HUES64 (cell line): ENCODE data around the gene GFRA4. TPM values are rescaled to one million over a fixed set of nuclear protein-coding genes. Genes with fewer than 3 reads are reported as not detected.

Experiments
- H3K27ac ChIP-seq: 2 replicates; pipeline ENCODE4 v1.7.0; 2013; ENCODE audit warnings: low read depth, low read length, inconsistent platforms
- H3K27me3 ChIP-seq: 2 replicates; pipeline ENCODE4 v1.6.1; 2013; ENCODE audit warnings: mild to moderate bottlenecking, low read length; ENCODE audit not compliant: insufficient read depth
- H3K36me3 ChIP-seq: 2 replicates; pipeline ENCODE4 v1.6.1; 2013; ENCODE audit warnings: mild to moderate bottlenecking, low read length; ENCODE audit not compliant: insufficient read depth
- H3K4me1 ChIP-seq: 2 replicates; pipeline ENCODE4 v1.6.1; 2013; ENCODE audit warnings: mild to moderate bottlenecking, low read length, moderate library complexity; ENCODE audit not compliant: insufficient read depth
- H3K4me3 ChIP-seq: 2 replicates; pipeline ENCODE4 v1.5.1; 2013; ENCODE audit warnings: mild to moderate bottlenecking, low read length, moderate library complexity
- H3K9ac ChIP-seq: 2 replicates; pipeline ENCODE4 v1.6.1; 2013; ENCODE audit warnings: mild to moderate bottlenecking, low read depth, low read length
- H3K9me3 ChIP-seq: 2 replicates; pipeline ENCODE4 v1.6.1; 2013; ENCODE audit warnings: low read depth, low read length; ENCODE audit not compliant: insufficient read depth
- WGBS: fragments of 150-250, 120-280 bp; methylation state at CpG from one replicate; pipeline ENCODE4 v1.1.7; 2013; ENCODE audit warnings: missing lambda C conversion rate; 5-methylcytosine and 5-hydroxymethylcytosine counted together
- polyA plus RNA-seq, 2 experiments: library from polyadenylated mRNA; stranded (reverse); fragments of 50-300 nt; gene quantifications; one replicate each; pipeline ENCODE4 v1.2.3, GENCODE V29; 2013

Gene GFRA4, protein sequence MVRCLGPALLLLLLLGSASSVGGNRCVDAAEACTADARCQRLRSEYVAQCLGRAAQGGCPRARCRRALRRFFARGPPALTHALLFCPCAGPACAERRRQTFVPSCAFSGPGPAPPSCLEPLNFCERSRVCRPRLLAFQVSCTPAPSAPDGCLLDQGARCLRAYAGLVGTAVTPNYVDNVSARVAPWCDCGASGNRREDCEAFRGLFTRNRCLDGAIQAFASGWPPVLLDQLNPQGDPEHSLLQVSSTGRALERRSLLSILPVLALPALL
- not detected for polyA plus RNA-seq (2013, experiment 1 of 2)
- not detected for polyA plus RNA-seq (2013, experiment 2 of 2)

DNA sequence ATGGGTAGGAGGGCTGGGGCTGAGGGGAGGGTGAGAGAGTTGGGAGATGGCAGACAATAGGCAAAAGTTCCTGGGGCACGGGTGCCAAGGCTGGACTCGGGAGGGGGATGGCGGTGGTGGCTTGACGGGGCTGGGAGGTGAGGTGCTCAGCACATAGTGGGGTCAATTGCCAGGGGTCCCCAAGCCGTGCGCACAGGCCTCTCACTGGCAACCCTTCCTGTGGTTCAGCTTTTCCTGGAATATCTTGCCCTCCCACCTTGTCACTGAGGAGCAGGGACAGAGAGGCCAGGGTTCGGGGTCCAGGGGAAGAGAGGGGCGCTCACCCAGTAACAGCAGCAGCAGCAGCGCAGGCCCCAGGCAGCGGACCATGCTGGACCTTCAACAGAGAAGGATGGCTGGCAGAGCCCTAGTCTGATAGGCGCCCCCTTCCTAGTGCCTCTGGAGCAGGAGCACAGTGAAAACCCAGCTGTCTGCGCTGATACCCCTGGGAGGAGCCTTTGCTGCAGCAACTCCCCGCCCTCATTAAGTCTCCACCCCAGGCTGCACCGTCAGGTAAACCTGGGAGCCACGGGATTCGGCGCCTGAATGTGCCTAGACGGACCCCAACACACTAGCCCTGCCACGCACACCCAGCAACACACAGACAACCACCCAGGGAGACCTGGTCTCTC, at the start of gene GFRA4:
TSS of gene GFRA4 (minus strand) at position 369 of the 671 bp plus-strand sequence. CDS start at position 369, 0 bp downstream.
- 70% methylated on average over 19 of the region's 19 CpGs for WGBS
- H3K9ac ChIP-seq: no peak within 1 kb of the TSS

DNA sequence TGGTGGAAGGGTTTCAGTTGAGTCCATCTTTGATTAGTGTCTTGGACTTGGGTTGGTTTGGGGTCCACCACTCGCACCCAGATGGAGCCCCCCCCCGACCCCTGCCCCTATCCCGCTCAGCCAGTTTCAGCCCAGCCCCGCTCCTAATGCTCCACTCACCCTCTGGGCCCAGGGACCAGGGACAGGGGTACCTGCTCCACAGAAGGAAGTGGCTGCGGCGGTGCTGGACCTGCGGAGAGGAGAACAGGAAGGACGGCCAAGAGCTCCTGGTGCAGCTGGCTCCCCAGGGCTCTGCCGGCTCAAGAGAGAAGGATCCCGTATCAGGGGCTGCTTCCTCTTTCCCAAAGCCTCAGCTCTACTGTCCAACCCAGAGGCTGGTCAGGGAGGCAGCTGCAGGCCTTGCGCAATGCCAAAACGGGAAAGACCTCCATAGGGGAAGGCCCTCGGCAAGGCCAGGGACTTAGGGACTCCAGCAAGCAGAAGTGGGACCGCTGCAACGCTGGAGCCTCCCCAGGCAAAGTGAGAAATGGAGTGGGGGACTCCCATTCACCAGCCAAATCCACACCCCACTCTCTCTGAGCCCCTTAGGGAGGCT, 49.2 kb upstream of the GFRA4 start, which contains the start of gene SIGLEC1:
TSS of gene SIGLEC1 (minus strand) at position 322 of the 595 bp plus-strand sequence. CDS start 5,472 bp downstream, outside the sequence.
- WGBS: 93% methylated on average over 15 of the region's 15 CpGs
- no peaks in the 10 kb centered on the region for H3K36me3 ChIP-seq
- H3K27ac ChIP-seq: no peak within 1 kb of the TSS
- H3K9ac ChIP-seq: no peak within 1 kb of the TSS
- H3K9me3 ChIP-seq: no peaks in the 10 kb centered on the region
- no peaks in the 10 kb centered on the region for H3K4me1 ChIP-seq
- H3K27me3 ChIP-seq: no peaks in the 10 kb centered on the region
- no peak within 1 kb of the TSS for H3K4me3 ChIP-seq

More for the DNA sequence above, at the start of gene GFRA4:
- Histone ChIP-seq H3K4me1 (no peaks in the 10 kb centered on the region), H3K27ac (no peak within 1 kb of the TSS), H3K27me3 (peaks cover 46% of the 10 kb centered on the region), H3K9me3 (no peaks in the 10 kb centered on the region), H3K4me3 (no peak within 1 kb of the TSS), H3K36me3 (no peaks in the 10 kb centered on the region)

DNA sequence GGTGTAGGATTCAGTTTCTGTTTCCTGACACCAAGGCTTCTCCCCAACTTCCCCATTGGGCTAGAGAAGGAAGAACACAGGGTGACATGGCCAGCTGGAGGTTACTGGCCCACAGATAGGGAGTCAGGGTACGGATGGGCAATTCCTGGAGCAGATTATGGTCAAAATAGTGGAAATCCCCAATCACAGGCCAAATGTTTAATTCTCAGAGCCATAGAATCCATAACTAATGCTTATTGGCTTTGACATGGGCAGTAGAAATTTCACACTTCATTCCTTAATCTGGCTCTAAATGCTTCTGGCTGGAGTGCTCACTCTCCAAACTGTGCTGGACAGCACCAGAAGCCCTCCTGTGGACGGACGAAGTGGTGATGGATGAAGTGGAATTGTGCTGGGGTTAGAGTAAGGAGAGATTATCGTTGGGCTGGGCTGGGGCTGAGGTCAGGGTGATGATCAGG, 48.3 kb upstream of the GFRA4 start:
- no peaks in the 10 kb centered on the region for H3K9me3 ChIP-seq
- H3K27ac ChIP-seq: no peak overlapping the region
- no peaks in the 10 kb centered on the region for H3K36me3 ChIP-seq
- no peaks in the 10 kb centered on the region for H3K27me3 ChIP-seq
- no peak overlapping the region for H3K4me3 ChIP-seq
- H3K4me1 ChIP-seq: no peaks in the 10 kb centered on the region
- WGBS: 90% methylated on average over 4 of the region's 4 CpGs
- H3K9ac ChIP-seq: no peak overlapping the region

DNA sequence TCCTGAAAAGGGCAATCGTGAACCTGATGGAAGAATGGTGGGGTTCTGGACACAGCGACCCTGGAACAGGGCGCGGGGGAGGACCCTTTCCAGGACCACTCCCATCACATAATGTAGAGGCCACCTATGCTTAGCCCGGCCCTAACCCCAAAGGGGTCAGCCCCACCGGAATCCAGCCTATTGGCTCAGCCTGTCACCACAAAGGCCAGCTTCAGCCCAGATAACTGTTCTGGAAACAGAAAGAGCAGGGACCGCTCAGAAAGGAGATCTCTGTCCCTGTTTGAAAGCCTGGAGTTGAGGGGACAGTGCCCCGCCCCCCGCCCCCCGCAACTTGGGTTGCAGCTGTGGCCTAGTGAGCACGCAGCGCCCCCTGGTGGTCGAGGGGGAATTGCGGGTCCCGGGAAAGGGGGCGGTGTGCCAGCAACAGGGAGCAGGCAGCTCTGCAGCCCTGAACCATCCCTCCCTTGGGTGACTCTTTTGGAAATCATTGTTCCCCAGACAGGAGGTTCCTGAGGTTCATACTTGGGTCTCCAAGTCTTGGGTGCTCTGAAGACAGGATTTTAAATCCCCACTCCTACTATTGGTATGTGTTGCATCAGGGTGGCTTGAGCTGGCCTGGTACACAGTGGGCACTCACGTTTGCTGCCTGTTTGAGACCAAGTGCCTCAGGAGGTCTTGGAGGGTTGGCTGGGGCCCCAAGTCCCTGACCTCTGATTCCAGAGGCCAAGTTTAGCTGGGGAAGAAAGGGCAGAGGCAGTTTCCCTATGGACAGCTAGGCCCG, 47.7 kb upstream of the GFRA4 start:
- H3K9me3 ChIP-seq: no peaks in the 10 kb centered on the region
- no peak overlapping the region for H3K27ac ChIP-seq
- WGBS: 40% methylated on average over 18 of the region's 18 CpGs
- no peaks in the 10 kb centered on the region for H3K4me1 ChIP-seq
- no peak overlapping the region for H3K9ac ChIP-seq
- no peaks in the 10 kb centered on the region for H3K36me3 ChIP-seq
- no peaks in the 10 kb centered on the region for H3K27me3 ChIP-seq
- no peak overlapping the region for H3K4me3 ChIP-seq

DNA sequence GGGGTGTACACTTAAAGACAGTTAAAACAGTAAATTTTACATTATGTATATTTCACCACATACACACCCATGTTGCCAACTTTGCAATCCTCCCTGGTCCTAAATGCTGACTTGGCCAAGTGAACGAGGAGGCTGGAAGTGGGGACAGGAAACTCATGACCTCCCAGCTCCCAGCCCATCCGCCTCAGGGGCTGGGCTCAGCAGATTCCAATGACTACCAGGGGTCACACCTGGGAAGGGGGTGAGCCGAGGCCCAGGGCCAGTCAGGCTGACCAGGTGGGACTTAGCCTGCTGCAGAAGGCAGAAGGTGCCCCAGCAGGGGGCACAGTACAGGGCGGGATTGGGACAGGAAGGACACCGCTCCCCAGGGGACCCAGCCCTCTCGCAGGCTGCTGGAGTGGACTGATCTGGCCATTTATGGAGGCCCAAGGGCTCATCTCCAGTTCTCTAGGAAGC, 46.8 kb upstream of the GFRA4 start:
- Histone ChIP-seq H3K27ac (no peak overlapping the region), H3K9ac (no peak overlapping the region), H3K36me3 (no peaks in the 10 kb centered on the region), H3K9me3 (no peaks in the 10 kb centered on the region), H3K4me1 (no peaks in the 10 kb centered on the region), H3K4me3 (no peak overlapping the region), H3K27me3 (no peaks in the 10 kb centered on the region)
- 87% methylated on average over 6 of the region's 6 CpGs for WGBS

DNA sequence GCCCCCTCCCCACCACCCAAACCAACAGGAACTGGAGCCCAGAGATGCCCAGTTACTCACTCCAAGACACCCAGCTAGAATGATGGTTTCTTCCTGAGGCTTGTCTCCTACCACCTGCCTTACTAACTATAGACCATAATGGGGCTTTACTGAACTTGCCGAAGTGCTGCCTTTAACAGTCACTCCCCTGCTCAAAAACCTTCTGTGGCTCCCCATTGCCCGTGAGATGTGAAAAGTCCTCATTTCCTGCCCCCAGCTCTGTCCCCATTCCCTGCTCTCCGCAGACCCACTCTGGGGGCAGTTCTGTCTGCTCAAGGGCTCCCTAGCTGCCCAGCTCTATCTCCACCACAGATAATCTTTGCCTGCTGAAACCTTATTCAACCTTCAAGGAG, 44.3 kb upstream of the GFRA4 start:
- Histone ChIP-seq H3K36me3 (no peaks in the 10 kb centered on the region), H3K27me3 (no peaks in the 10 kb centered on the region), H3K9ac (no peak overlapping the region), H3K27ac (no peak overlapping the region), H3K9me3 (no peaks in the 10 kb centered on the region), H3K4me1 (no peaks in the 10 kb centered on the region), H3K4me3 (no peak overlapping the region)
- WGBS: 88% methylated on average over 3 of the region's 3 CpGs

DNA sequence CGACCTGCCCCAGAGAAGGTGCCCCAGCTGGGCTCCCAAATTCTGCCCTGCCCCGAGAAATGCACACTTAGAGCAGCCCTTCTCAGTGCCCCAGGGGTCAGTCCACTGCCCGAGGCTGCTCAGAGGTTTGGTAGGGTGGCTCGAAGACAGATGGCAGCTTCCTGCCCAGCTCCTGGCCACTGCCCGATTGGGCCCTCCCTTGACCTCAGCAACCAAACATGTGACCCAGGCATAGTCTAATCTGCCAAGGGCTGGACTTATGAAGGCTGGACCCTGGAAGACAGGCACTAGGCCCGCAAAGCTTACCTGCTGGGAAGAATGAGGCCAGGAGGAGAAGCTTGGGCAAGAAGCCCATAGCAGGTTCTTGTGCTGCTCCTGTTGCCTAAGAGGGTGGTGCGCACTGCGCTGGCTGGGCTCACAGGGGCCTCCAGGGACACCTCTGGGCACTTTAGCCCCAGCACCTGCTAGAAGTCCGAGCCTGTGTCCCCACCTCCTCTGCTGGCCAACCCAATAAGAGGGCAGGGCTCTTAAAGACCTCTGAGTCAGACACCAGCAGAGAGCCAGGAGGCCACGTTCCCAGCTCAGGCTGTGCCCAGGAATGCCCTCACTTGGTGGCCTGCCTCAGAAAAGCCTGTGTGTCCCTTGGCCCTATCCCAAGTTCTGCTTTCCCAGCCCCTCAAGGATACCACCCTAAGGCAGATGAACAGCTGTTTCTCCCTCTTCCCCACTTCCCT, 43.7 kb upstream of the GFRA4 start:
- Histone ChIP-seq H3K4me1 (no peaks in the 10 kb centered on the region), H3K36me3 (no peaks in the 10 kb centered on the region), H3K9me3 (no peaks in the 10 kb centered on the region), H3K27me3 (no peaks in the 10 kb centered on the region), H3K9ac (no peak overlapping the region; the same call in 1 of the 2 replicates), H3K4me3 (no peak overlapping the region), H3K27ac (no peak overlapping the region)
- 83% methylated on average over 10 of the region's 10 CpGs for WGBS

DNA sequence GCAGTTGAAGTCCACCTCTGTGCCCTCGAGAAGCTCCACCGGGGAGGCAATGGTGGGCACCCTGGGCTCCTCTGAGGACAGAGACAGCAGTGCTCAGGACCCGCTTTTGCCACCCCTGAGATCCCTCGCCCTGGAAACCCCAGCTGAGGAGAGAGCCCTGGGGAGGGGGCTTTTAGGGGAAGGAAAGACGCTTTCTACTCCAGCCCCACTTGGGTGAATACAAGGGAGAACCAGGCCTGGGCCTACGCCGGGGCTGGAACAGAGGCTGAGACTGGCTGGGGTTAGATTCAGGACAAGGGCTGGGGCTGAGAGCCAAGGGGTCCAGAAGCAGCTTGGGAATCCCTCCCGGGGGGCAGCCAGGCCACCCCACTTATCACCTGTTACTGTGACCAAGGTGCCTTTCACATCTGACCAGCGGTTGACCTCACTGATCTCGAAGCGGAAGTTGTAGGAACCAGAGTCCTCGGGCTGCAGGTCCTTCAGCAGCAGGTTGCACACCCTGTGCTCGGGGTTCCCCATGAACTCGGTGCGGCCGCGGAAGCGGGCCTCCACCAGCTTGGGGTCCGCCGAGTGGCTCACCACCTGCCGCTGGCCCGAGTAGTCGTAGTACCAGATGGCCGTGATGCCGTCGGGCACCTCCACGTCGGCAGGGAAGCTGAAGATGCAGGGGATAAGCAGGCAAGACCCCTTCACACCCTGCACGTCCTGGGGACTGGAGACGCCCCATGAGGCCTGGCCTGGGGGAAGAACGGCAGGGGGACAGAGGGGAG, 43.0 kb upstream of the GFRA4 start:
- no peak overlapping the region for H3K27ac ChIP-seq
- 94% methylated on average over 31 of the region's 31 CpGs for WGBS
- H3K4me3 ChIP-seq: no peak overlapping the region
- H3K4me1 ChIP-seq: no peaks in the 10 kb centered on the region
- no peaks in the 10 kb centered on the region for H3K27me3 ChIP-seq
- H3K9me3 ChIP-seq: no peaks in the 10 kb centered on the region
- no peak overlapping the region for H3K9ac ChIP-seq
- no peaks in the 10 kb centered on the region for H3K36me3 ChIP-seq

DNA sequence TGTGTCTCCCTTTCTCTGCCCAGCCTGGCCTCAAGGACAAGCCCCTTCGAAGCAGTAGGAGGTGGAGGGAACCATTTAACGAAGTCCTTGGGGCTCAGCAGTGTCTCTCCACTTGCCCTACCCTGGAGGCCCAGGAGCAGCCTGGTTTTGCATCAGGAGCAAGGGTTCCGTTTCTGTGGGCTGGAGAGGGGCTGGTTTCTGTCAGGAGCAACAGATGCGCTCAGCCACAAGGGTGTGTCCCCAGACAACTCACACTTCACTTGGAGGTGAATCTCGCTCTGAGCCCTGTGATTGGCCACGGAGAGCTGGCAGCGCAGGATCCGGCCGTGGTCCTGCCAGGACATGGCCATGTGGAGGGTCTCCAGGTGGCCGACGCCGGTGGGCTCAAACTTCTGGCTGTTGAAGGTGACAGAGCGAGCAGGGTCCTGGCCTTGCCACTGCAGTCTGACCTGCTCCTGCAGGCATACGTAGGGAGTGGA, 42.3 kb upstream of the GFRA4 start:
- 80% methylated on average over 14 of the region's 14 CpGs for WGBS
- no peaks in the 10 kb centered on the region for H3K9me3 ChIP-seq

DNA sequence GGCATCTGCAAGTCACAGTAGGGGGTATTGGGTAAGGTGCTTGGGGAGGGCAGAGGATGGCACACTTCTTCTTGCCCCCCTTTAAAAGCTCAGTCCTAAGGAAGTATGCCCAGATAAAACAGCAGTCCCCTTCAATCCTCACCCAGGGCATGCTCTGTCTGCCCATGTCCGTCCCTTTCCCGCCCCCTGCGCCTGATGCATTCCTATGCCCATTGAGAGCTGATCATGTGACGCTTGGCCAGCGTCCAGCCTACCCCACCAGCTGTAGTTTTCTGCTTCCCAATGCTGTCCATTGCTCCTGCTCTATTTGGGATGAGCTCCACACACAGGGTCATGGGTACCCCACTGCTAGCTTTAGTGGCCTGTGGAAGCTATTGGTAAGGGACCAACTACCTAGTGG, 40.9 kb upstream of the GFRA4 start:
- H3K27ac ChIP-seq: no peak overlapping the region
- no peaks in the 10 kb centered on the region for H3K9me3 ChIP-seq
- no peaks in the 10 kb centered on the region for H3K27me3 ChIP-seq
- no peak overlapping the region for H3K4me3 ChIP-seq
- 88% methylated on average over 5 of the region's 5 CpGs for WGBS
- no peaks in the 10 kb centered on the region for H3K36me3 ChIP-seq
- no peak overlapping the region for H3K9ac ChIP-seq
- no peaks in the 10 kb centered on the region for H3K4me1 ChIP-seq

More for the DNA sequence above, 42.3 kb upstream of the GFRA4 start:
- Histone ChIP-seq H3K36me3 (no peaks in the 10 kb centered on the region), H3K27ac (no peak overlapping the region), H3K27me3 (no peaks in the 10 kb centered on the region), H3K9ac (no peak overlapping the region), H3K4me1 (no peaks in the 10 kb centered on the region), H3K4me3 (no peak overlapping the region)
